HG03097 (cell line): ENCODE results near the gene STK24.

Experiments
- ATAC-seq: cut with Tn5 transposase; IDR thresholded peaks from one replicate; pipeline ENCODE4 v1.9.1; 2021; ENCODE audit not compliant: unreplicated experiment, low FRiP score

Gene STK24

GRCh38 chr13:98479496-98480003 lies 97.4 kb downstream of the STK24 start:
- no peak for ATAC-seq

GRCh38 chr13:98478189-98479129 lies 98.4 kb downstream of the STK24 start:
- peak; percentile 43 for ATAC-seq

- peak; percentile 86 for ATAC-seq
These were observed 100.4 kb downstream of the STK24 start for GRCh38 chr13:98476538-98476966.

- peak; percentile 28 for ATAC-seq
These were observed 100.8 kb downstream of the STK24 start for GRCh38 chr13:98476106-98476505.

- ATAC-seq: no peak
These were observed 101.4 kb downstream of the STK24 start for GRCh38 chr13:98475522-98475921.

- ATAC-seq: no peak
These were observed 102.1 kb downstream of the STK24 start for GRCh38 chr13:98474761-98475160.

GRCh38 chr13:98474292-98474691 lies 102.6 kb downstream of the STK24 start:
- no peak for ATAC-seq

GRCh38 chr13:98473788-98474144 lies 103.1 kb downstream of the STK24 start:
- no peak for ATAC-seq

- ATAC-seq: no peak
These were observed 103.6 kb downstream of the STK24 start for GRCh38 chr13:98473135-98473787.

- ATAC-seq: no peak
These were observed 105.0 kb downstream of the STK24 start for GRCh38 chr13:98471934-98472333.

- no peak for ATAC-seq
These were observed 106.0 kb downstream of the STK24 start for GRCh38 chr13:98470920-98471319.

GRCh38 chr13:98468929-98469328 lies 108.0 kb downstream of the STK24 start:
- no peak for ATAC-seq

- no peak for ATAC-seq
These were observed 108.5 kb downstream of the STK24 start for GRCh38 chr13:98468361-98468760.

GRCh38 chr13:98467263-98467985 lies 109.5 kb downstream of the STK24 start:
- ATAC-seq: no peak

- ATAC-seq: no peak
These were observed 110.2 kb downstream of the STK24 start for GRCh38 chr13:98466634-98467236.

GRCh38 chr13:98462946-98463345 lies 114.0 kb downstream of the STK24 start:
- no peak for ATAC-seq

- ATAC-seq: no peak
These were observed 114.5 kb downstream of the STK24 start for GRCh38 chr13:98462241-98462882.

GRCh38 chr13:98461486-98462240 lies 115.2 kb downstream of the STK24 start:
- ATAC-seq: no peak

GRCh38 chr13:98460516-98460915 lies 116.4 kb downstream of the STK24 start:
- ATAC-seq: no peak
